ENCODE measurements around the gene ARHGAP28. TPM values are rescaled to one million over a fixed set of nuclear protein-coding genes. Genes with fewer than 3 reads are reported as not detected.
A peak's percentile ranks its signal among the peaks of the same experiment; 100 is the strongest.

Gene ARHGAP28
- total RNA-seq, 1 donor: 11.9 TPM

- no peak overlapping the region for H3K4me3 ChIP-seq (ENCODE audit: low read depth, low read length)
- DNase-seq (ENCODE audit: low read depth): no peak
- TF ChIP-seq CTCF (IDR thresholded peaks at IDR 0.05; ENCODE audit: insufficient read depth, low read length): no peak
Observed at GRCh38 chr18:6748241-6748640, 18.7 kb downstream of the ARHGAP28 start.

GRCh38 chr18:6750411-6750810 is 20.9 kb downstream of the ARHGAP28 start:
- no peak for DNase-seq (ENCODE audit: low read depth)
- H3K4me3 ChIP-seq (ENCODE audit: low read depth, low read length): no peak overlapping the region
- no peak for TF ChIP-seq CTCF (IDR thresholded peaks at IDR 0.05; ENCODE audit: insufficient read depth, low read length)

- no peak for TF ChIP-seq CTCF (IDR thresholded peaks at IDR 0.05; ENCODE audit: insufficient read depth, low read length)
- H3K4me3 ChIP-seq (ENCODE audit: low read depth, low read length): no peak overlapping the region
- DNase-seq (ENCODE audit: low read depth): peak; percentile 30
Observed at GRCh38 chr18:6751222-6751621, 21.7 kb downstream of the ARHGAP28 start.

- peak; percentile 39 for DNase-seq (ENCODE audit: low read depth)
- H3K4me3 ChIP-seq (ENCODE audit: low read depth, low read length): no peak overlapping the region
- TF ChIP-seq CTCF (IDR thresholded peaks at IDR 0.05; ENCODE audit: insufficient read depth, low read length): no peak
Observed at GRCh38 chr18:6752202-6752860, 22.8 kb downstream of the ARHGAP28 start.

GRCh38 chr18:6755107-6755506 is 25.6 kb downstream of the ARHGAP28 start:
- no peak for DNase-seq (ENCODE audit: low read depth)
- H3K4me3 ChIP-seq (ENCODE audit: low read depth, low read length): no peak overlapping the region
- no peak for TF ChIP-seq CTCF (IDR thresholded peaks at IDR 0.05; ENCODE audit: insufficient read depth, low read length)

- DNase-seq (ENCODE audit: low read depth): no peak
- TF ChIP-seq CTCF (IDR thresholded peaks at IDR 0.05; ENCODE audit: insufficient read depth, low read length): no peak
- H3K4me3 ChIP-seq (ENCODE audit: low read depth, low read length): no peak overlapping the region
Observed at GRCh38 chr18:6757931-6758330, 28.4 kb downstream of the ARHGAP28 start.

- H3K4me3 ChIP-seq (ENCODE audit: low read depth, low read length): no peak overlapping the region
- no peak for DNase-seq (ENCODE audit: low read depth)
- TF ChIP-seq CTCF (IDR thresholded peaks at IDR 0.05; ENCODE audit: insufficient read depth, low read length): no peak
Observed at GRCh38 chr18:6759579-6759978, 30.1 kb downstream of the ARHGAP28 start.

All from fibroblast of the aortic adventitia (primary cell).